22Rv1 (cell line): Measurements from ENCODE around the gene UNC93B1.
"Not testable (repeated sequence)": the region's sequence is repeated elsewhere in the genome, so short reads cannot be mapped to it uniquely, and the experiment has no call there.

Source experiments
- H3K27ac ChIP-seq: fragments of 450-650 bp; 2 replicates; pipeline ENCODE4 v1.5.1; 2017
- TF ChIP-seq, protein P1 (sequence below): fragments of 450-650 bp; IDR thresholded peaks from 2 replicates; pipeline ENCODE4 v1.5.1; 2017; ENCODE audit warnings: mild to moderate bottlenecking

UNC93B1 gene

DNA sequence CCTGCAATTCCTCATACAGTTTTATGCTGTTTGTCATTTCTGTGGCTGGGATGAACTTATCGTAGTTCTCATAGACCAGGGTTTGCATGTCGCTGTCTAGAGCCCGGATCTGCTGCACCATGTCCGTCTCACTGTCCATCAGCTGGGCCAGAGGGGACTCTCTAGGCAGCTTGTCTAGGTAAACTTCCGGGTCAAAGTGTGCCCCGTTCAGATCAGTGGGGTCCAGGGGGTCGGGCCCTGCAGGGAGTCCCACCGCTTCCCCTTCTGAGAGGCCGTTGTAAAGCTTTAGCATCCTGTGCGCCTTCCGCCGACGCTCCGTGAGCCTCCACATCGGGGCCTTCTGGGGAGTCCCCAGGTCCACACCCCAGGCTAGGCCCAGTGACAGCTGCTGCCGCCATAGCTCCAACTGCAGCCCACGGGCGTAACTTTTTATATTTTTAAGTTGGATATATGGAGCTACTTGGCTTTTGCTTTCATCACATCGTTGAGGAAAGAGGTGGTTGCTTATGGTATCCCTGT lies 38.0 kb downstream of the UNC93B1 start:
- H3K27ac ChIP-seq: not testable (repeated sequence)

DNA sequence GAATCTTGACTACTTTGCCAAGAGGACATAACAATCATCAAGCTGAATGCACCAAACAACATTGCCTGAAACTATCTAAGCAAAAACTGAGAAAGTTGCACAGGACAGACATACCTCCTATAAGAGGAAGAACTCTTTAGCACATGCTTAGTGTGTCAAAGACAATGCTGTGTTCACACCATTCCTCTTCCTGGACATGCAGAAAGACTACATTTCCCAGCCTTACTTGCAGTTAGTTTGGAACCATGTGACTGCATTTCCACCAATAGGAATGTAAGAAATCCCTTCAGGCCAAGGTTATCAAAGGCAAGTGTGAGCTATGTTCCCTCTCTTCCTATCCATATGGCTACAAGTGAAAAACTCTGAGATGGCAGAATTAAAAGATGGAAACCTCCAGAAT lies 39.2 kb downstream of the UNC93B1 start:
- not testable (repeated sequence) for H3K27ac ChIP-seq

DNA sequence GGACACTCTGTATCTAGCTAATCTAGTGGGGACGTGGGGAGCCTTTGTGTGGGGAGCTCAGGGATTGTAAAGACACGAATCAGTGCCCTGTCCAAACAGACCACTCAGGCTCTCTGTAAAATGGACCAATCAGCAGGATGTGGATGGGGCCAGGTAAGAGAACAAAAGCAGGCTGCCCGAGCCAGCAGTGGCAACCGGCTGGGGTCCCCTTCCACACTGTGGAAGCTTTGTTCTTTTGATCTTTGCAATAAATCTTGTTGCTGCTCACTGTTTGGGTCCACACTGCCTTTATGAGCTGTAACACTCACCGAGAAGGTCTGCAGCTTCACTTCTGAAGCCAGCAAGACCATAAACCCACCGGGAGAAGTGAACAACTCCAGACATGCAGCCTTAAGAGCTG lies 40.0 kb downstream of the UNC93B1 start:
- H3K27ac ChIP-seq: not testable (repeated sequence)

DNA sequence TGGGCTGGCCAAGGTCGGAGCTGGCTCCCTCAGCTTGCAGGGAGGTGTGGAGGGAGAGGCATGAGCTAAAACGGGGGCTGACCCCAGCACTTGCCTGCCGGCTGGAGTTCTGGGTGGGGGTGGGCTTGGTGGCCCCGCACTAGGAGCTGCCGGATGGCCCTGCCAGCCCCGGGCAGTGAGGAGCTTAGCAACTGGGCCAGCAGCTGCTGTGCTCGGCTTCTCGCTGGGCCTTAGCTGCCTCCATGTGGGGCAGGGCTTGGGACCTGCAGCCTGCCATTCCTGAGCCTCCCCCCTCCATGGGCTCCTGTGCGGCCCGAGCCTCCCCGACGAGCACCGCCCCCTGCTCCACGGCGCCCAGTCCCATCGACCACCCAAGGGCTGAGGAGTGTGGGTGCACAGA lies 40.7 kb downstream of the UNC93B1 start:
- H3K27ac ChIP-seq: not testable (repeated sequence)

DNA sequence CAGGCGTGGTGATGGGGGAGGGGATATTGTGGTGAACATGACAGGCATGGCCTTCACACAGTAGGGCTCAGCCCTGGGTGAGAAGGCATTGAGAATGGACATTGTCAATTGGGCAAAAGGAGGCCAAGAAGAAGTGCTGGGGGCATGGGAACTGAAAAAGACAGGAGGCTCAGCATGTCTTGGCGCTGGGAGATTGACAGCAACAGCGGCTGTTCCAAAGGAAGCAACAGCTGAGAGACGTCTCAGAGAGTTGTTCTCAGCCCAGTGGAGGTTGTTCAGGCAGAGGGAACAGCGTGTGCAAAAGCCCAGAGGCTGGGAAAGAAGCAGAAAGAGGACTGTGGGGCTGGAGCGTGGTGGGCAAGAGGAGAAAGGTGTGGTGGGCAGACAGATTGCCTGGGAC lies 47.7 kb downstream of the UNC93B1 start:
- not testable (repeated sequence) for H3K27ac ChIP-seq

DNA sequence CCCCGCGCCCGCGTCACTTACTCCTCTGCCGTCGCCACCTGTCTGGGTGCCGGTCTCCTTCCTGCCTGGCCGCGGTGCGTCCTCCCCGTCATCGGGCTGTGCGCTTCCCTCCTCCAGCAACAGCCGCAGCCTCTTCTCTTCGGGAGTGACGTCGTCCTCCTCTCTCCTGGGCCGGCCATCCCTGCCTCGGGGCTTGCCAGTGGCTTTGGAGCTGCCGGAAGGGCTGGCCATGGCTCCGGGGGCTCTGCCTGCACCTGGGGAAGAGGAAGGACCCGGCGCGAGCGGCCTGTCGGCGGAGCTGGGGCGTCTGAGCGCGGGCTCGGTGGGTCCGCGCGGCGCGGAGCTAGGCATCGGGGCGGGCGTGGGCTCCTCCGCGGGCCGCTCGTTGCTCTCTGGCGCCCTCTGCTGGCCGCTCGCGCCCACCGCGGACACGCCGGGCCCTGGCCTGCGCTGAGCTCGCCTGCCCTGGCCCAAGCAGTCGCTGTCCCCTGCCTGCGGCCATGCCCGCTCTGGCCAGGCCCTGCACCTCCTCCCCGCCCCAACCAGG lies 48.4 kb downstream of the UNC93B1 start:
- TF ChIP-seq, protein P1, sequence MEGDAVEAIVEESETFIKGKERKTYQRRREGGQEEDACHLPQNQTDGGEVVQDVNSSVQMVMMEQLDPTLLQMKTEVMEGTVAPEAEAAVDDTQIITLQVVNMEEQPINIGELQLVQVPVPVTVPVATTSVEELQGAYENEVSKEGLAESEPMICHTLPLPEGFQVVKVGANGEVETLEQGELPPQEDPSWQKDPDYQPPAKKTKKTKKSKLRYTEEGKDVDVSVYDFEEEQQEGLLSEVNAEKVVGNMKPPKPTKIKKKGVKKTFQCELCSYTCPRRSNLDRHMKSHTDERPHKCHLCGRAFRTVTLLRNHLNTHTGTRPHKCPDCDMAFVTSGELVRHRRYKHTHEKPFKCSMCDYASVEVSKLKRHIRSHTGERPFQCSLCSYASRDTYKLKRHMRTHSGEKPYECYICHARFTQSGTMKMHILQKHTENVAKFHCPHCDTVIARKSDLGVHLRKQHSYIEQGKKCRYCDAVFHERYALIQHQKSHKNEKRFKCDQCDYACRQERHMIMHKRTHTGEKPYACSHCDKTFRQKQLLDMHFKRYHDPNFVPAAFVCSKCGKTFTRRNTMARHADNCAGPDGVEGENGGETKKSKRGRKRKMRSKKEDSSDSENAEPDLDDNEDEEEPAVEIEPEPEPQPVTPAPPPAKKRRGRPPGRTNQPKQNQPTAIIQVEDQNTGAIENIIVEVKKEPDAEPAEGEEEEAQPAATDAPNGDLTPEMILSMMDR: peak; percentile 73
- H3K27ac ChIP-seq: not testable (repeated sequence)

DNA sequence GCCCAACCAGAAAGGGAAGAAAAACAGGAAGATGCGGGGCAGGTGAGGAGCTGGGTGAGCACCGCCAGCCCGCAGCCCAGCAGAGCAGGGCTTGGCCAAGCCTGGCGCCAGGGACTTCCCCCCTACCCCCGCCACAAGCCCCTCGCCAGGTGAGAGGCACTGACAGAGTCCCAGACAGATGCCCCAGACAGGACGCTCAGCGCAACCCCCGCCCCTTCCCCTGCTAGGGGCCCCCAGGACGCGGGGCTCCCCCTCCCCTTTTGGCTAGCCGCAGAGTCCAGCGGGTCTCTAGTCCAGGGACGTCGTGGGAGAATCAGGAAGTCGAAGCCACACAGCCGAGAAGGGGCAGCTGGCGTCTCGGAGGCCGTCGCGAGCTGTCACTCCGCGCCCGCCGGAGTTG lies 48.9 kb downstream of the UNC93B1 start:
- H3K27ac ChIP-seq: not testable (repeated sequence)

DNA sequence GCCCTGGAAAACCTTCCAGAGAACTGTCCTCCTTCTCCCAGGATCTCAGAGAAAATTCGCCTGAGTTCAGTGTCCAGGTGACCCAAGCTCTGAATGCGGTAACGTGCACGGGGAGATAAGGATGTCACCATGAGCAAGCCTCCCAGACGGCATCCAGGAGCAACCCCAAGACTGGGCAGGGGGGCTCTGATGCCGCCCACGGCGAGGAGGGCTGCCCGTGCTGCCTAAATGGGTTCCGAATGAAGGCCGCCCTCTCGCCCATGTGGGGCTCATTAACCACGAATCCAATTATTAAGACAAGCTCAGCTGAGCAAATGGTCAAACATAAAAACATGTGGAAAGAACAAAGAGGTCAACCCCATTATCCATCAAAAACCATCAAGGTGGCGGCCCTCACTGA lies 49.6 kb downstream of the UNC93B1 start:
- not testable (repeated sequence) for H3K27ac ChIP-seq

DNA sequence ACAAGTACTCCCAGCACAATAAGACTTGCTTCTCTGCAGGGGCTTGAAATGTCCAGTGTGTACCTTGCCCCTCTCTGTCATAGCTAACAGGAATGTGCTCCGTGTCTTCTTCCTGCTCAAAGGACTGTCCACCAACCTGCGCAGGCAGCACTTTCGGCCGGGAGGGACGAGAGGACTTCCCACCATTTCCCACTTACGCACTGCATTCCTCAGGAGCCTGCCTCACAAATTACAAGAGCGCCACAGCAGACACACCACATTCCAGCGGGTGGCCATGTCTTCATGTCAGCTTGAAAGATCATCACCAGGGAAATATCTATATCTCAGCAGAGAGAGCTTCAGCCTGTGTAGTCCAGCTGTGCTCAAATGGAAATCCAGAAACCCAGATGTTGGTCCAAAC lies 53.2 kb downstream of the UNC93B1 start:
- not testable (repeated sequence) for H3K27ac ChIP-seq

DNA sequence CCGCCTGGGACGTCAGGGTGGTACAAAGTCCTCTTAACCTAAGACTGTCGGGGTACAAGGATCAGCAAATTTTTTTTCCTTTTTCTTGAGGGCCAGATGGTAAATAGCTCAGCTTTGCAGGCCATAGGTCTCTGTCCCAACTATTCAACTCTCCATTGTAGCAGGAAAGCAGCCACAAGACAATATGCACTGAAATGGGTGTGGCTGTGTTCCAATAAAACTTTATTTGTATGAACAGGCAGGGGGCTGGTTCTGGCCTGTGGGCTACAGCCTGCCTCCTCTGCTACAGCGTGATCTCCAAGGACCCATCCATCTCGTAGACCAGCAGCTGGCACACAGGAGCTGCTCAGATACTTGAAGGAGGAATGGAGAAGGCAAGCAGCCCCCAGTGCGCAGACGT lies 56.1 kb downstream of the UNC93B1 start:
- not testable (repeated sequence) for H3K27ac ChIP-seq

DNA sequence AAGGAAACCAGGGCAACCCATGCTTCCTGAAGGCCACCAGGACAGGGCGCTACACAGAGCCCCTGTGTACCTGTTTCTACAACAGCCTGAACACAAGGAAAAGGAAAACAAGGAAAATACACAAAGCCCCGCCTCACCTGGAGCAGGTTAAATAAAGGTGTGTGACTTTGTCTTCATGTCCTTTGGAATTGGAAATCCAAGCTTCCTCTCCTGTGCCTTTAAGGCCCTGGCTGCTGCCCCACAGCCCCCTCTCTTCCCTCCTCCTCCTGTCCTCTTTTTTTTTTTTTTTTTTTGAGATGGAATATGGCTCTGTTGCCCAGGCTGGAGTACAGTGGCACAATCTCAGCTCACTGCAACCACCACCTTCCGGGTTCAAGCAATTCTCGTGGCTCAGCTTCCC lies 57.5 kb downstream of the UNC93B1 start:
- H3K27ac ChIP-seq: not testable (repeated sequence)

DNA sequence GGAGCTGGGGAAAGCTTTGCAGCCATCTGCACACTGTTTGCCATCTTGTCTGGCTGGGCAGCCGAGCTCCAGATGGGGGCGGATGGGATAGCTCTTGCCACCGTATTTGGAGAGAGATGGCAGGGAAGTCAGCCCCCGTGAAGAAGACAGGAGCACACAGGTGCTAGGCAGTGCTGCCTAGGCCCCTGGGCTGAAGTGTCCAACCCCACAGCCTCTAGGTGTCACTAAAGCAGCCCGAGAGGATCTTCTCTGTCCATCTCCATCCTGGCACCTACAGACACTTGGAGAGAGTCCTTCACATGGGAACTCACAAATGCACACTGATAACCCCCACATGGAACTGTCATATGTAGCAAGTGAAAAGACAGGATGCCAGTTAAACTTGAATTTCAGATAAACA lies 60.5 kb downstream of the UNC93B1 start:
- not testable (repeated sequence) for H3K27ac ChIP-seq
- TF ChIP-seq, protein P1: peak; percentile 24
